Activated naive CD4-positive, alpha-beta T cell treated with anti-CD3 and anti-CD28 coated beads, Interleukin-2, amount 50 U/mL, for 24 hours (primary cell): ENCODE results near the gene OR8H1.

Source experiments
- H3K27ac Mint-ChIP-seq: one replicate; pipeline ENCODE4 v1.8.0; 2021; ENCODE audit warnings: mild to moderate bottlenecking, mixed read lengths
- H3K27me3 Mint-ChIP-seq: one replicate; pipeline ENCODE4 v1.8.0; 2021; ENCODE audit warnings: mixed read lengths
- H3K36me3 Mint-ChIP-seq: one replicate; pipeline ENCODE4 v1.8.0; 2021; ENCODE audit warnings: mixed read lengths
- H3K4me1 Mint-ChIP-seq: one replicate; pipeline ENCODE4 v1.8.0; 2021; ENCODE audit warnings: mixed read lengths
- H3K4me3 Mint-ChIP-seq: one replicate; pipeline ENCODE4 v1.8.0; 2021; ENCODE audit warnings: mild to moderate bottlenecking, mixed read lengths
- H3K9me3 Mint-ChIP-seq: one replicate; pipeline ENCODE4 v1.8.0; 2021; ENCODE audit warnings: mixed read lengths

OR8H1 gene, protein sequence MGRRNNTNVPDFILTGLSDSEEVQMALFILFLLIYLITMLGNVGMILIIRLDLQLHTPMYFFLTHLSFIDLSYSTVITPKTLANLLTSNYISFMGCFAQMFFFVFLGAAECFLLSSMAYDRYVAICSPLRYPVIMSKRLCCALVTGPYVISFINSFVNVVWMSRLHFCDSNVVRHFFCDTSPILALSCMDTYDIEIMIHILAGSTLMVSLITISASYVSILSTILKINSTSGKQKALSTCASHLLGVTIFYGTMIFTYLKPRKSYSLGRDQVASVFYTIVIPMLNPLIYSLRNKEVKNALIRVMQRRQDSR

GRCh38 chr11:56292154-56292553, at the start of gene OR8H1:
TSS of gene OR8H1 (minus strand) at chr11:56292254. CDS start at chr11:56291062, 1,192 bp downstream.
- H3K27ac Mint-ChIP-seq = no peak within 1 kb of the TSS
- no peaks in the 10 kb centered on the region for H3K4me1 Mint-ChIP-seq
- peaks cover 22% of the 10 kb centered on the region for H3K9me3 Mint-ChIP-seq
- no peaks in the 10 kb centered on the region for H3K36me3 Mint-ChIP-seq
- no peaks in the 10 kb centered on the region for H3K27me3 Mint-ChIP-seq
- H3K4me3 Mint-ChIP-seq = no peak within 1 kb of the TSS

DNA sequence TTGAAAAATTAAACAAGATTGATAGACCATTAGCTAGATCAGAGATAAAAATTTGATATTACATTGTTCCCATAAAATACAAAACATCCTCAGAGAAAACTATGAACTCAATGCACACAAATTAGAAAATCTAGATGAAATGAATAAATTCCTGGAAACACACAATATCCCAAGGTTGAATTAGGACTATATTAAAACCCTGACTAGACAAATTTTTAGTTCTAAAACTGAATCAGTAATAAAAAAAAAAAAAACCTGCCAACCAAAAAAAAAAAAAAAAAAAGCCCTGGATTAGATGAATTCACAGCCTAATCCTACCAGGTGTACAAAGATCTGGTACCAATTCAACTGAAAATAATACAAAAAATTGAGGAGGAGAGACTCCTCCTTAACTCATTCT, 48.2 kb upstream of the OR8H1 start:
- H3K4me1 Mint-ChIP-seq = no peaks in the 10 kb centered on the region
- no peak overlapping the region for H3K4me3 Mint-ChIP-seq
- no peaks in the 10 kb centered on the region for H3K27me3 Mint-ChIP-seq
- H3K36me3 Mint-ChIP-seq = no peaks in the 10 kb centered on the region
- H3K27ac Mint-ChIP-seq = no peak overlapping the region
- peaks cover 7% of the 10 kb centered on the region for H3K9me3 Mint-ChIP-seq

- Mint-ChIP-seq H3K27ac (no peak overlapping the region), H3K4me3 (no peak overlapping the region), H3K27me3 (no peaks in the 10 kb centered on the region), H3K9me3 (no peaks in the 10 kb centered on the region), H3K36me3 (no peaks in the 10 kb centered on the region), H3K4me1 (no peaks in the 10 kb centered on the region)
Observed at GRCh38 chr11:56333156-56333555, 41.1 kb upstream of the OR8H1 start.

DNA sequence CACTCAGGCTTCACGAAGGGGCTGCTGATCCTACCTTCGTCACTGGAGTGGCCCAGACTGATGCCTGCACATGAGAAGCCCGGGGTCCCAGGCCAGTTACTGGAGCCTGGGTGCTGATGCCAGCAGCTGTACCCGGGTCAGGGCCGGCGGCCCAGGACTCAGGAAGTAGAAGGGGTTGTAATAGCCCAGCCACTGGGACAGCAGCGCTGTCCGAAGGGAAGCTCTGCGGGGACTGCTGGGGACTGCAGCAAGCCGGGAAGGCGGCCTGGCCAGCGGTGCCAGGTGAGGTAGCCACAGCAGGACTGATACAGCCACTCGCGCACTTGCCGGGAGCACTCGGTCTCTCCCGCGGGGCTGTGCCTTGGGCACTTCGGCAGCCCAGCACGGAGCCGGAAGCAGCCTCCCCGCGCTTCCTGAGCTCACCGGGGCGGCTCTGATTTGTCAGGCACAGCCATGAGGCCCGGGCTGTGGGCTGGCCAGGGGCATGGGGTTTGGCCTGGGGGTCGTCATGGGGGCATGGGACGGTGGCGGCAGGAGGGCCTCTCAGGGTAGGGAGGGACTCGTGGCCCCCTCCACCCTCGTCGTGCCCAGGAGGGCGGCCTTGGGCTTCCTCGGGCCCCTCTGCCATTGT, 39.9 kb upstream of the OR8H1 start:
- Mint-ChIP-seq H3K9me3 (no peaks in the 10 kb centered on the region), H3K4me3 (no peak overlapping the region), H3K4me1 (no peaks in the 10 kb centered on the region), H3K27me3 (no peaks in the 10 kb centered on the region), H3K36me3 (no peaks in the 10 kb centered on the region), H3K27ac (no peak overlapping the region)

DNA sequence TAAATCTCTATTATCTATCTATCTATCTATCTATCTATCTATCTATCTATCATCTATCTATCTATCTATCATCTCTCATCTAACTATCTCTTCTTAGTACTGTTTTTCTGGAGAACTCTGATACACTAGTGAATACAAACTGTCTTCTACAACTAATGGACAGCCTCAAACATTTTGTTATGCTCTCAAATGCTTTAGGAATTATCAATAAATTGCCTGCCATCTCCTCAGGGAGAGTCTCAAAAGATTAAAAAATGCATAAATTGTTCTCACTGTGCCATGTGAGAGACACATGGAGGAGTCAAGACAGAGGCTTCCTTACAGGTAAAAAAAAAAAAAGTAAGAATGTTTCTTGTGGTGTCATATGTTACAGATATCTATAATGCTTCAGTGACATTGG, 22.8 kb upstream of the OR8H1 start, which contains the start of gene OR8K3:
OR8K3 (plus strand) TSS at position 301 of the 400 bp plus-strand sequence. CDS start 3,163 bp downstream, outside the sequence.
- Mint-ChIP-seq H3K9me3 (peaks cover 4% of the 10 kb centered on the region), H3K4me1 (no peaks in the 10 kb centered on the region), H3K36me3 (no peaks in the 10 kb centered on the region), H3K27me3 (no peaks in the 10 kb centered on the region), H3K27ac (no peak within 1 kb of the TSS), H3K4me3 (no peak within 1 kb of the TSS)

DNA sequence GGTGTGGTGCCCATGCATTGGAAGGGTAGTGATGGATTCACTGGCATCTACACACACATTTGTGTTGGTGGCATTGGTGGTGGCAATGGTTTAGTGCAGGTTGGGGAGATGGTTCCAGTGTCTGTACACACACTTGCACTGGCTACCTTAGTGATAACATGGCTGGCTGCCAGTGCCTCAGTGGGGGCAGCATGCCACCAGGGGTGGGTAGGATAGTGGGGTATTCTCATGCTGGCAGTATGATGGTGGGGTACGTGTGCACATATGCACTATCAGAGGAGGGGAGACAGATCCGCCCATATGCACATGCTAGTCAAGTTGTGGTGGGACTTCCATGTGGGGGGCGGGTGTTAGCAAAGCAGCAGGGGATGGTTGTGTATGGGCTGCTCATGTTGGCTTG, 15.8 kb upstream of the OR8H1 start:
- no peak overlapping the region for H3K4me3 Mint-ChIP-seq
- H3K4me1 Mint-ChIP-seq = no peaks in the 10 kb centered on the region
- H3K27ac Mint-ChIP-seq = no peak overlapping the region
- no peaks in the 10 kb centered on the region for H3K36me3 Mint-ChIP-seq
- no peaks in the 10 kb centered on the region for H3K27me3 Mint-ChIP-seq
- H3K9me3 Mint-ChIP-seq = peaks cover 25% of the 10 kb centered on the region

GRCh38 chr11:56296898-56297297, 4.8 kb upstream of the OR8H1 start:
- Mint-ChIP-seq H3K4me1 (no peaks in the 10 kb centered on the region), H3K27ac (no peak overlapping the region), H3K4me3 (no peak overlapping the region), H3K9me3 (peaks cover 12% of the 10 kb centered on the region), H3K36me3 (no peaks in the 10 kb centered on the region), H3K27me3 (no peaks in the 10 kb centered on the region)

DNA sequence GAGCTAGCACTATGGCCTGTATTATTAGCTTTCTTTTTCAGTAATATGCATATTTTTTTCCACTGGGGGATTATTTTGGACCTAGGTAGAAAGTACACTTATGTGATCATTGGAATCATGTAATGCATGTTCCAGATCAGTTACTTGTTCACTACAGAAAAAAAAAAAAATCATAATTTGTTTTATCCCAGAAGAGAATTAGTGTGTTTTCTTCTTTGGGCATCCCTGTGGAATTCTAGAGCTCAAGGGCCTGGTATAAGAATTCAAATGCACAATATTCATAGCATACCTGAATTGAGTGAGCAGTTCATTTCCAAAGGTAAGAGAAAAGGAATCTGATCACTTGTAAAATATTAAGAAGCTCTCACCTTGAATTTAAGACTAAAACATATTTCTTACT, 18.2 kb downstream of the OR8H1 start, which contains the start of gene OR5T1:
OR5T1 (plus strand) TSS at position 301 of the 400 bp plus-strand sequence. CDS start 1,485 bp downstream, outside the sequence.
- Mint-ChIP-seq H3K4me3 (no peak within 1 kb of the TSS), H3K9me3 (peaks cover 6% of the 10 kb centered on the region), H3K27ac (no peak within 1 kb of the TSS), H3K36me3 (no peaks in the 10 kb centered on the region), H3K27me3 (no peaks in the 10 kb centered on the region), H3K4me1 (no peaks in the 10 kb centered on the region)

DNA sequence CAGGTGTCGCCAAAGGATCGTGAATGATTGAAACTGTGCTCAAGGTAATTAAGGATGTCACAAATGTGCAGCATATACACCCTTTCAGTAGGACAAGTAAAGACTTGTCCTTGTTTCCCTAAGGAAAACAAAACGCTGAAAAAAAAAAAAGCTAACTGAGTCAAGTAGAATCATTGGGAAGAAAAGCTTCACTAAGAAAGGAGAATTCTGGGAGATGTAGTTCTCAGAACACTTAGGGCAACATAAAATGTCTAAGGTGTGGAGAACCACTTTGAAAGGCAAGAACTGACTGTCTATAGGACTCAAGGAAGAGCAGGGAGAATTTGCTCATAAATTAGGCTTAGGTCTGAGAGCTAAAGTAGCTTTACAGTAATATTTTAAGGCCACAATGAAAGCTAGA, 21.0 kb downstream of the OR8H1 start:
- Mint-ChIP-seq H3K9me3 (peaks cover 15% of the 10 kb centered on the region), H3K36me3 (no peaks in the 10 kb centered on the region), H3K4me1 (no peaks in the 10 kb centered on the region), H3K27ac (no peak overlapping the region), H3K27me3 (no peaks in the 10 kb centered on the region), H3K4me3 (no peak overlapping the region)

GRCh38 chr11:56251954-56252353, 40.1 kb downstream of the OR8H1 start, which contains the start of gene OR5T3:
TSS of gene OR5T3 (plus strand) at chr11:56252254. CDS start at chr11:56252254, 0 bp downstream.
- no peak within 1 kb of the TSS for H3K4me3 Mint-ChIP-seq
- no peaks in the 10 kb centered on the region for H3K36me3 Mint-ChIP-seq
- no peak within 1 kb of the TSS for H3K27ac Mint-ChIP-seq
- no peaks in the 10 kb centered on the region for H3K27me3 Mint-ChIP-seq
- H3K9me3 Mint-ChIP-seq = peaks cover 14% of the 10 kb centered on the region
- no peaks in the 10 kb centered on the region for H3K4me1 Mint-ChIP-seq
